Mesenteric fat pad (tissue), 1 donor: ENCODE measurements around the gene LRSAM1. TPM values are rescaled to one million over a fixed set of nuclear protein-coding genes. Genes with fewer than 3 reads are reported as not detected.

Experiments
- DNase-seq: peaks from one replicate; pipeline ENCODE4 v3.0.0-alpha.2; 2020; ENCODE audit warnings: low spot score
- total RNA-seq: library from RNA; stranded (reverse); fragmentation: NEBNext Ultra II Directional; extraction: Animal tissue kit (Norgen Biotek cat#: 25700); gene quantifications from one replicate; pipeline ENCODE4 v1.2.1, GENCODE V29; 2021
- donor health status: DM: yes; HTN: yes; CAD: no.

The LRSAM1 gene
- total RNA-seq, 1 donor from 2014 or later: 12.2 TPM

DNA sequence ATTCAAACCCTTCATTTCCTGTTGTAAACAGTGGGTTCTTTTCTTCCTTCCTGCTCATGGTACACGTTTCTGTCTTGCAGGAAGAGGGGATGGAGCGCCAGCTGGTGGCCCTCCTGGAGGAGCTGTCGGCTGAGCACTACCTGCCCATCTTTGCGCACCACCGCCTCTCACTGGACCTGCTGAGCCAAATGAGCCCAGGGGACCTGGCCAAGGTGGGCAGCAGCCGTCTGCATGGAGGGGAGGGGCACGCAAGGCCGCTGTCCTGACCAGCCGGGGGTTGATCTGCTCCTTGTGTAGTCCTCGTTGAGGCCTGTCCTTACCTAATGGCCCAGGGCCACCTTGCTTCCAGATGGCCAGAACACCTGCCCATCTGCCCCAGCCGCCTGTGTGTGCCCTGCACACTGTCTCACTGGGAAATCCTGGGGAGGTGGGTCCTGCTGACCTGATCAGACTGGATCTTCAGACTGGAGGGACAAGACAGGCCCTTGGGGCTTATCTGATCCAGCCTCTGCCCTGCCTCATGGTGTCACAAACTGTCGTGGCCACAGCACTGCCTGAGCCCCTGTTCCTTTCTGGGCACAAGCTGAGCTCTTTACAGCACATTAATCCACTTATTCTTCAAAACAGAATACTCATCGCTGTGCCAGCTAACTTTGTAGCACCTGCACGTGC, 44.7 kb downstream of the LRSAM1 start:
- no peak for DNase-seq

GRCh38 chr9:127496974-127497373, 45.7 kb downstream of the LRSAM1 start:
- no peak for DNase-seq

DNA sequence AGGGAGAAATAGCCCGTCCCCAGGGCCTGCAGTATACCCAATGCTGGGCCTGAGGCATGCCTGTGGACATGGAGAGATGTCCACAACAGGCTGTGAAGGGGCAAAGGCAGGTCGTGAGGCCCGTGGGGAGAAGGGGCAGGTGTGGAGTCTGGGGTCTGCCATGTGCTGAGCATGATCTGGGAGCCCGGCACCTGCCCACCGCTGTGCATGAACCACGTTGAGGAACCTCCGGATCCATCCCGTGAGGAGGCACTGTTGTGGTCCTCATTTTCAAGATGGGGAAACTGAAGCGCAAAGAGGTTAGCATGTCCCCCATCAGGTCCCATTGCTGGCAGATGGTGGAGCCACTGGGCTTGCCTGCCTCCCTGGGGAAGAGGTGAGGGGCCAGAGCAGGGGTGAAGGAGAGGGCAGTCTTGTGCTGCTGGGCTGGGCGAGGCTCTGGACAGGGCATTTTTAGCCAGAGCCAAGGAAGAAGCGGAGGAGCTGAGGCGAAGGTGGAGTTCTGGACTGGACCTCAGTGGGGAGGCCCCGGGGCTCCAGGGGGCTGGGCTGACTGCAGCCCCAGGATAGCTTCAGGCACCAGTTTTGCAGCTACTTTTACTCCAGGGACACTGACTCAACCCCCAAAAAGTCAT, 46.5 kb downstream of the LRSAM1 start:
- no peak for DNase-seq

DNA sequence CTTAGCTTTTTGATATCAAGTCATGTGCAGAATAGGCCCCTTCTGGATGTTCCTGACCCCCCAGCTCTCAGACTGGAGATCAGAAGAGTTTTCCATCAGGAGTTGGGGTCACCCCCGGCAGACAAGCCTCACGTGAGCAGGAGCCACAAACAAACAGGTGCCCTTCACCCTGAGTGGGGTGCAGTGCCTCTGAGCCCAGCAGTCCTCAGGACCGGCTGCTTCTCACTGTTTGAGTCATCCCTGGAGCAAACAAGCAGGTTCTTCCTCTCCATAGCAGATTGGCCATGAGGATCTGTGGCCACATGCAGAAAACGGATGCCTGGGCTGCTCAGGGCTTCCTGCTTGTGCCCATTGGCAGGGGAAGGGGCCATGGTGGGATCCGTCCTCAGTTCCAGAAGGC, 47.0 kb downstream of the LRSAM1 start:
- no peak for DNase-seq

DNA sequence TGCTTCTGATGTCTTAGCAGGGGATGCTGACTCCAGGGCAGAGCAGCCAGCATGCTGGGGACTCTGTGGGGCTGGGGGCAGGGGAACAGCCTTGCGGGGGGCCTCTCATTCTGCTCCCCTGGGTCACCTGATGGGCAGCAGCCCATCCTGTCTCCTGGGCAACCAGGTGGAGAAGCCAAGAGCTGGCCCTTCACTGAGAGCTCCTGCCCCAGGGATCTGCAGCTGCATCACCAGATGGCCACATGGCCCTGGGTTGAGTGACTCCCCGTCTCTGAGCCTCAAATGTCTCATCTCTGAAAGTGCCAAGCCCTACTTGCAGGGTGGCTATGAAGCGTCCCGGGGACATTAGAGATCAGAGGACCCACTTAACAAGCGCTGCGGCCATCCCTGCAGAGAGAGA, 49.1 kb downstream of the LRSAM1 start:
- DNase-seq: no peak

DNA sequence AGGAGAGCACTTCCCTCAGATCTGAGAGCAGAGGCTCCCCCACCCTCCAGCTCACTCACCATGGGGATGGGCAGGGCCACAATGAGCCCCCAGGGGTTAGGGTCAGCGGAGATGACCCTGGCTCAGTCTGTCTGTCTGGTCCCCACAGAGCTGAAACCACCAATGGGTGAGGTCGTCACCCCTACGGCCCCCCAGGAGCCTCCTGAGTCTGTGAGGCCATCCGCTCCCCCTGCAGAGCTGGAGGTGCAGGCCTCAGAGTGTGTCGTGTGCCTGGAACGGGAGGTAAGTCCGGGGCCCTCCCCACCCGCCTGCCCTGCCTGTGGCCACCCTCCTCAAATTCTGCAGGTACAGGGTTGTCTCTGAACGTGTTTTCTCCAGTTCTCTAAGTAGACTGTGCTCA, 49.6 kb downstream of the LRSAM1 start:
- DNase-seq: no peak

DNA sequence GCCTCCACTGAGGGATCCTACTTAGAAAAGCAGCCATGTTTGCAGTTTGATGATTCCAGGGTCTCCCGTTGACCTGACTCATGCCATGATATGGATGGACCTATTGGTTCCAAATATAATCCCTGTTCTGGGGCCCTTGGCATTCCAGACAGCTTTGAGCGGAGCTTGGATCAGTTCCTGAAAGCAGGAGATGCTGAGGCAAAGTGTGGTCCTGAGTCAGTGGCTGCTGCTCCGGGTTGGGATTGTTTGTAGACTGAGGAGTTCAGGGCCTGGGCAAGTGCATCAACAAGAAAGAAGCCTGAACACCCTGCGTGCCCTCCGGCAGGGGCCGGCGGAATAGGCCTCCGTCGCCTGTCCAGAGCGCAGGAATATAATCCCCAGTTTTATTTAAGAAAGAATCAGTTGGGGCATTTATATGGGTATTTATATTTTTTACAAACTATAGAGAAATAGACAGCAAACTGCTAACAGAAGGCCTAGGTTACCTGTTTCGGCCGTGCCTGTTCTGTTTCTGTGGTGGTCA, 50.6 kb downstream of the LRSAM1 start:
- no peak for DNase-seq

DNA sequence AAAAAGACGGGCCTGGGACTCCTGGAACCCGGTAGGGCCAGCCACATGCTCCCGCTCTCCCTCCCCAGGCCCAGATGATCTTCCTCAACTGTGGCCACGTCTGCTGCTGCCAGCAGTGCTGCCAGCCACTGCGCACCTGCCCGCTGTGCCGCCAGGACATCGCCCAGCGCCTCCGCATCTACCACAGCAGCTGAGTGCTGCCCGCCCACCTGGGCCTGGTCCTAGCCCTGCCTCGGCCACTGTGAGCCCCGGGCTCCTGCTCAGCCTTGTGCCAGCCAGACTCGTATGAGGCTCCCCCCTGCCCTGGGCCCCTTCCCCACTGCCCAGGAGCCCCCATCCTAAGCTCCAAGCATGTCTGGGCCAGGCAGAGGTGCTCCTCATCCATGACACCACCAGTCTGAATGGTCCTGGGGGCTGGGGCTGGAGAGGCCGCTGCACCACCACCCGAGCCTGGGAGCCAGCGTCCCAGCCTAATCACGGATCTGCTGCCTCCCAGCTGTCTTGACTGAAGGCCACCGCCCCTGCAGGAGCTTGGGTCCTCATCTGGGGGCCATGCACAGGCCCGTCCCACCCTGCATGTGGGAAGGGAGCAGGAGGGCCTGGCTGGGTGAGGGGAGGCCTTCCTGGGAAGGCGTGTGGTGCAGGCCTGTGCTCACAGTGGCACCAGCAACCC, 51.5 kb downstream of the LRSAM1 start:
- no peak for DNase-seq

DNA sequence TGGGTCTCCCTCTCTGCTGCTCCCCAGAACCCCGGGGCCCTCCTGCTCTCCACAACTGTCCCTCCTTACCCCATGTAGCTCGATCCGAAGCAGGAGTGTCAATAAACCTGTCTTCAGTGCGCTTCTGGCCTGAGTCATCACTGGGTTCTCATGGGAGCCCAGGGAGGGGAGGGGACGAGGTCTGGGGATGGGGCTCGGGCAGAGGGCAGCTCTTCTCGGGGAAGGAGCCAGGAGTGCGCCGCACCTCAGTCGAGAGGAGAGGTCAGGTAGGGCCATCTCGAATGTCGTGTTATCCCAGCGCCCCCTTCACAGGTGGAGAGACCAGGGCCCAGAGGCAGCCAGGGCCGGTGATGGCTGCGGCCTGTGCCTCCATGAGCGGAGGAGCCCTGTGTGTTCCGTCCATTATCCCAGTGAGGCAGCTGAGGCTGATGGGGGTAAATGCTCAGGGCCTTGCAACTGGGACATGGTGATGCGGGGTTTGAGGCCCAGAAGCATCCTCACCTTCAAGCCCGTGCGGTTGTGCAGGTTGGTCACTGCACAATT, 52.1 kb downstream of the LRSAM1 start:
- DNase-seq: no peak

DNA sequence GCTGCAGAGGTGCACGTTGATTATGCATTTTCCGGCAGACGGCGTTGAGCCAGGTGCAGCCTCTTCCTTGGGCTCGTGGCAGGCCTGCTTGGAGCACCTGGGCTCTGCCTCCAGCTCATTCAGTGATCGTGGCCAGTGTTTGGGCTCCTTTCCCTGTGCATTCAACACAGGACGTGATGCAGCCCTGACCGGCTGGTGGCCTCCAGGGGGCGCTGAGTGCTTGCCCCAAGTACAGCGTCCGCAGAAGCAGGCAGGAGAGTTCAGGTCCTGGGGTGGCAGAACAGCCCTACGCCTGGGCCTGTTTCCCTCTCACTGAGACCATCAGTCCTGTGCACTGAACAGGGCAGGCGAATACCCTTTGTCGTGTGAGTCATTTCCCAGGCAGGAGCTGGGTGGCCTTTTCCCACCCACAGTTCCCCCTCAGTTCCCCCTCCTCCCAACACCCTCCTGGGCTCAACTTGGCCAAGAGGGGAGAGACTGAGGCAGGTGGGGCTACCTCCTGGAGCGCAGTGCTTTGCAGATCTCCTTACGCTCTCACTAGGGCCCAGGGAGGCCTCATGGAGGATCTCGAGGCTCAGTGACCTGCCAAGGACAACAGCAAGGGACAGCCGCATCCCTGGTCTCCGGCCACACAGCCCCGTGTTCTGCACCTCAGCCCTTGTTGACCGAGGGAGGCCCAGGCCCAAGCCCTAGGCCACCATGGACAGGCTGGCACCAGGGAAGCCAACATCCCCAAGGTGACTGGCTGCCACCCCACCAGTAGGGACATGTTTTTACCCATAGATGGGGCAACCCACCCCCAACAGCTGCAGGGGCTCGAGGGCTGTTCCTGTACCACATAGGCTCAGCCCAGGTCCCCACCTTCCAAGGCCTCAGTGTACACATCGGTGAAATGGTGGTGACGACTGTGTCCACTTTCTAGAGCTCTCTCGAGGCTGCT, 52.9 kb downstream of the LRSAM1 start:
- no peak for DNase-seq

DNA sequence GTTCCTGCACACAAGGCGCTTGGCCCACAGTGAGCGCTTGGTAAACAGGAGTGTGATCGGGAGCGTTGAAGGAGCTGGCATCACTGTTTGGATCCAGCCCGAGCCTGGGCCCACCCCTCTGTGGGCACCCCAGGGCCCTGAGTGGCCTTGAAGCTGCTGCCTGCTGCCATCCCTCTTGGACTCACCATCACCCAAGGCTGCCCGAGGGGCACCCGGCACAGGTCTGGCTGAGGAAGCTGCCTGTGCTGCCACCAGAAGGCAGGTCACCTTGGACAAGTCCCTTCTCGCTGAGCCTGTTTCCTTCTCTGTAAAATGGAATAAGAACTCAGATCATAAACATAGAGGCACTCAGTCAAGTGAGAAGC, 53.6 kb downstream of the LRSAM1 start:
- no peak for DNase-seq

- no peak for DNase-seq
Measured at GRCh38 chr9:127505396-127506116, 54.2 kb downstream of the LRSAM1 start.

- DNase-seq: no peak
Measured at GRCh38 chr9:127506117-127506813, 55.0 kb downstream of the LRSAM1 start.

DNA sequence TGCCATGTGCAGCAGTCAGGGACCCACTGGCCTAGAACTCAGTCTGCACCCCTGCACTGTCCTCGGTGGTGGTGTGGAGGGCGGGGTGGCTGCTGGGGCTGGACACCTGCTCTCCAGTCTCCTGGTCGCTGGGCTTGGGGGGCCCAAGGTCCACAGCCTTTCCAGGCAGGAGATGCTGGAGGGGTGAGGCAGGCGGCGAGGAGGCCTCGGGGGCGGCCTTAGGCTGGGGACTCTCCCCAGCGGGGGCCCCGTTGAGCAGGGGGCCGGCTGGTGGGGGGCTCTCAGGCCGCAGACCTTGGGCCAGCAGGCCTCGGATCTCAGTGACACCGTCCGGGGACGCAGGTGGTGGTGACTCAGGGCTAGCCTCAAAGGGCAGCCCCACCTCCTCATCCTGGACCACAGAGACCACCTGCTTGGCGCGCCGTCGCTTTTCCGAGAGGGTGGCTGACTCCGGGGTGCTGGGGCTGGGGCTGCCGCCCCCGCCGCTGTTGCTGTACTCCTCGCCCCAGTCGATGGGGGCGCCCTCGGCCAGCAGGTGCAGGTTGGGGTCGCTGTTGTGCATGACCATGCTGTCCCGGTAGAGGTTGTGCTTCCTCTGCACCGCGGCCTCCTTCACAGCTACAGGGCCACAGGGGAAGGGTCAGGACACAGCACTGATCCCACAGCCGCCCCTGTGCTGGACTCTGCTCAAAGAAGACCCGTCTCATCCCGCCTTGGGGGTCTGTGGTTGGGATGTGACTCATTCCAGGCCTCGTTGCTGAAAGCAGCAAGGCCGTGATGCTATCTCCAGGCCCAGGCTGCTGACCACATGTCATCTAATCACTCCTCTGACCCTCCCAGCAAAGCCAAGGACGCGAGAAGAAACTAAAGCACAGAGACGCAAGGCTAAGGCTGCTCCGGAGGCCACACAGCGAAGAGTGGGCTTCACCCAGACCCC, 55.8 kb downstream of the LRSAM1 start:
- no peak for DNase-seq

- no peak for DNase-seq
Measured at GRCh38 chr9:127507751-127508648, 56.7 kb downstream of the LRSAM1 start.

GRCh38 chr9:127508901-127509260, 57.6 kb downstream of the LRSAM1 start:
- DNase-seq: no peak

- DNase-seq: no peak
Measured at GRCh38 chr9:127509261-127509954, 58.1 kb downstream of the LRSAM1 start.
